Right lobe of liver (tissue), 6 donors: ENCODE measurements around the gene JAK2. TPM values are rescaled to one million over a fixed set of nuclear protein-coding genes. Genes with fewer than 3 reads are reported as not detected.

ENCODE experiments used
- ATAC-seq, 4 donors: fragments of 200-7000 bp; cut with Tn5 transposase; one replicate each; pipeline ENCODE4 v1.9.1; 2020; ENCODE audit warnings: mild to moderate bottlenecking in 4 of 4, moderate library complexity in 4 of 4
- DNase-seq, 3 donors: peaks; one replicate each; pipeline ENCODE4 v3.0.0-alpha.2; 2020
- H3K27ac ChIP-seq, 3 donors: fragments of 200-600 bp; one replicate each; pipeline ENCODE4 v1.8.0; 2022
- H3K27me3 ChIP-seq, 2 donors: fragments of 200-600 bp; one replicate each; pipeline ENCODE4 v1.8.0; 2022
- H3K36me3 ChIP-seq, 4 donors: fragments of 200-600 bp; sonication (generic) in 1 of 4; one replicate each; pipeline versions ENCODE4 v1.5.1 to v1.8.0; 2017 to 2022; ENCODE audit warnings: control low read depth in 1 of 4
- H3K4me1 ChIP-seq, 4 donors: fragments of 200-600 bp; sonication (generic) in 1 of 4; one replicate each; pipeline versions ENCODE4 v1.5.1 to v1.8.0; 2017 to 2022; ENCODE audit warnings: control low read depth in 1 of 4
- H3K4me3 ChIP-seq, 3 donors: fragments of 200-600 bp; one replicate each; pipeline ENCODE4 v1.8.0; 2022
- H3K9me3 ChIP-seq, 4 donors: fragments of 200-600 bp; sonication (generic) in 1 of 4; one replicate each; pipeline versions ENCODE4 v1.5.1 to v1.8.0; 2017 to 2022; ENCODE audit warnings: control low read depth in 1 of 4
- CTCF ChIP-seq, 4 donors: fragments of 200-600 bp in 3 of 4; fragments of 450-650 bp in 1 of 4; IDR thresholded peaks; one replicate each; pipeline versions ENCODE4 v1.5.1 to v1.8.0; 2016 to 2022; ENCODE audit warnings: antibody characterized with exemption in 4 of 4, mild to moderate bottlenecking in 2 of 4
- POLR2A ChIP-seq: fragments of 450-650 bp; IDR thresholded peaks from one replicate; pipeline ENCODE4 v1.6.1; 2017; ENCODE audit warnings: antibody characterized with exemption, mild to moderate bottlenecking
- WGBS: methylation state at CpG from one replicate; pipeline ENCODE4 v1.1.6; 2018; ENCODE audit warnings: low coverage, low lambda C conversion rate; ENCODE audit not compliant: insufficient coverage; ENCODE audit errors: missing lambda C conversion rate; 5-methylcytosine and 5-hydroxymethylcytosine counted together
- intact Hi-C, 2 donors: fragments of 100-400 bp; cut with DNase I; formaldehyde crosslinking; loops; one replicate each; pipeline versions ENCODE4 v1.11.2 to v1.14.1; 2022
- total RNA-seq, 6 experiments: library from RNA; depleted of rRNA in 2 of 6; stranded (reverse); fragments of >200 nt in 2 of 6; fragmentation: NEBNext Ultra II Directional in 3 of 6; extraction: Animal tissue kit (Norgen Biotek cat#: 25700) in 3 of 6; gene quantifications; one replicate each; pipeline versions ENCODE4 v1.1.0 to v1.2.4, GENCODE V29; 2016 to 2023
- donor health status: DM: no; HTN: yes; CAD: no.
- donor health status: DM: no; HTN: no; CAD: no.
- donor health status: DM: no; HTN: no; CAD: no.
- donor health status: DM: no; HTN: yes; CAD: no.
- donor health status: DM: no; HTN: yes; CAD: no.

The JAK2 gene
- total RNA-seq, 6 experiments from 2014 or later: 3.6 to 6.5 (median 4.4) TPM

GRCh38 chr9:4982721-4983482, 2.2 kb upstream of the JAK2 start:
- no peak overlapping the region for H3K27ac ChIP-seq
- ATAC-seq (no peak), DNase-seq (no peak)
- H3K27me3 ChIP-seq: no peaks in the 10 kb centered on the region
- H3K4me3 ChIP-seq: no peak overlapping the region
- no peaks in the 10 kb centered on the region for H3K9me3 ChIP-seq
- 73% methylated on average over 2 of the region's 2 CpGs for WGBS
- no peaks in the 10 kb centered on the region for H3K36me3 ChIP-seq
- intact Hi-C loops: no loop called here
- TF ChIP-seq CTCF (IDR thresholded peaks at IDR 0.05) (no peak), POLR2A (no peak)
- peaks cover 0 to 15% (median 2%) of the 10 kb centered on the region in 4 donors for H3K4me1 ChIP-seq

DNA sequence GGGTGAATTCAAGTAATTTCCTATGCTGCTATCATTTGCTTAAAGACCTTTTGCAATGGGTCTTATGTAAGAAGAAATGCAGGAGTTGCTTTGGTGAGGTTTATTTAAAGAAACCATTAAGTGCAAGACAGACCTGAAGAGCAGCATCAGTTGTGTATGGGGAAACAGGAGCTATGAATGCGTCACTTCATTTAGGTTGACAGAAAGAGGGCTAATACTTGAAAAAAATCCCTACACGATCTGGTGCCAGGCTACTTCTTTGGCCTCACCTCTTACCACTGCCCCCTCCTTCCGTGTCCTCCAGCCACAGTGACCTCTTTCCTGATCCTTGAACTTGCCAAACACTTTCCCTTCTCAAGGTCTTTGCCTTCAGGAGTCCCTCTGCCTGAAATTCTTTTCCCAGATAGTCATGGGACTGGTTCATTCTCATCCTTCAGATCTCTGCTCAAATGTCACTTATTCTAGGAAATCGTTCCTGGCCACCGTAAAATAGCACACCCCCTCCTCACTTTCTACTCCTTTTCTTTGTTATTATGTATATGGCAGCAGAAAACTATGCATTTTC, 1.4 kb upstream of the JAK2 start:
- DNase-seq (no peak), ATAC-seq (no peak)
- intact Hi-C loops: no loop called here
- Histone ChIP-seq H3K27me3 (no peaks in the 10 kb centered on the region), H3K4me1 (peaks cover 0 to 15% (median 2%) of the 10 kb centered on the region in 4 donors), H3K36me3 (no peaks in the 10 kb centered on the region), H3K27ac (peak overlapping the region; percentile 92 to 95 (median 95)), H3K9me3 (no peaks in the 10 kb centered on the region), H3K4me3 (peak overlapping the region; percentile 65 to 76 (median 69))
- 41% methylated on average over 5 of the region's 5 CpGs for WGBS
- TF ChIP-seq CTCF (IDR thresholded peaks at IDR 0.05): no peak
- no peak for TF ChIP-seq POLR2A

DNA sequence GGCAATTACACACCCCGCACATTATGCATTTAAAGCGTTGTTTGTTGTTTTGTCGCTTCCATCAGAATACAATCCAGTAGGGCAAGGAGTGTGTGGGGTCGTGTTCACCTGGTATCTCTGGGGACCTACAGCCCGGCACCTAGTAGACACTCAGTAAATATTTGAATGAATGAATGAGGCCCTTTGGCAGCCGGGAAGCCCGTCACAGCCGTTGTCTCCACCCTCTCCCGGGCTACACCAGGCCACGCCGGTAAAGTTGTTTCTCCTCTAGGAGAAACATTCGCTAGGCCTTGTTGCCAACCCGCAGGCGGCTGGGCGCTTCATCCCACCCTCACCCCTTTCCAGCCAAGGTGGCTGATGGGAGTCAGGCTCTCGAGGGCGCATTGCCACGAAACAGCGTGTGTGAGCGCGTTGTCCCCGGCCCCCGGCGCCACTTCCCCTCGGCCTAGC, 876 bp upstream of the JAK2 start:
- Histone ChIP-seq H3K27me3 (no peaks in the 10 kb centered on the region), H3K4me1 (peaks cover 0 to 18% (median 2%) of the 10 kb centered on the region in 4 donors), H3K4me3 (peak overlapping the region; percentile 65 to 76 (median 69)), H3K27ac (peak overlapping the region; percentile 92 to 95 (median 95)), H3K36me3 (no peaks in the 10 kb centered on the region), H3K9me3 (no peaks in the 10 kb centered on the region)
- 24% methylated on average over 8 of the region's 25 CpGs for WGBS
- TF ChIP-seq POLR2A: no peak
- TF ChIP-seq CTCF (IDR thresholded peaks at IDR 0.05): no peak
- ATAC-seq (peak in 3 of 4 donors; percentile 1 to 28 (median 7)), DNase-seq (no peak)
- intact Hi-C loops: no loop called here

- 0% methylated on average over 15 of the region's 42 CpGs for WGBS
- peak overlapping the region; percentile 92 to 95 (median 95) for H3K27ac ChIP-seq
- H3K4me3 ChIP-seq: peak overlapping the region; percentile 65 to 76 (median 69)
- DNase-seq (peak; percentile 40 to 64 (median 54)), ATAC-seq (peak; percentile 21 to 42 (median 31))
- no peak for TF ChIP-seq POLR2A
- TF ChIP-seq CTCF (IDR thresholded peaks at IDR 0.05): peak in 2 of 4 donors; percentile 3 to 7
- H3K27me3 ChIP-seq: no peaks in the 10 kb centered on the region
- no peaks in the 10 kb centered on the region for H3K36me3 ChIP-seq
- intact Hi-C loops: no loop called here
- peaks cover 0 to 24% (median 2%) of the 10 kb centered on the region in 4 donors for H3K4me1 ChIP-seq
- H3K9me3 ChIP-seq: no peaks in the 10 kb centered on the region
Observed at GRCh38 chr9:4985386-4986266, 554 bp downstream of the JAK2 start.
